ENCODE data around the gene KCNMB1. TPM values are rescaled to one million over a fixed set of nuclear protein-coding genes. Genes with fewer than 3 reads are reported as not detected.

Gene KCNMB1
- total RNA-seq, 3 donors from 2014 or later (not counting 1 experiment from before 2014, with no cell fraction given) = 0.23 to 0.48 (median 0.35) TPM

DNA sequence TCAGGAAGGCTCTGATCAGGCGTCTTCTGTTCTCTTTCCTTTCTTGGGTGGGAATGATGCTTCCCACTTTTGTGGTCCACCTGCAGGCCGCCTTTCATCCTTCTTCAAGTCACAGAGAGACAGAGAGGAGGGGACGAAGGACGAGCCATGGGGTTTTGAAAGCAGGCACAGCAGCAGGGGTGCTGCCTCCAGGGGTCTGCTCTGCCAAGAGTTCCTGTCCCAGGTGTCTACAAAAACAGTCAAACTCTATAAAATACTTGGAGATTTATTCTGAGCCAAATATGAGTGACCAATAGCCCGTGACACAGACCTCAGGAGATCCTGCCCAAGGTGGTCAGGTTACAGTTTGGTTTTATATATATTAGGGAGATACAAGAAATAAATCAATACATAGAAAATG lies 57.1 kb downstream of the KCNMB1 start:
- Histone ChIP-seq H3K9me3 (ENCODE audit: control insufficient read depth, insufficient read depth, low read length) (no peaks in the 10 kb centered on the region), H3K27me3 (ENCODE audit: control insufficient read depth, insufficient read depth, low read length) (no peaks in the 10 kb centered on the region), H3K4me1 (ENCODE audit: control insufficient read depth, insufficient read depth, low read length) (peaks cover 92% of the 10 kb centered on the region), H3K27ac (ENCODE audit: low read length) (peak overlapping the region; percentile 88), H3K4me3 (ENCODE audit: low read length) (no peak overlapping the region), H3K36me3 (ENCODE audit: control insufficient read depth, insufficient read depth, low read length) (no peaks in the 10 kb centered on the region)
- TF ChIP-seq, protein P1, sequence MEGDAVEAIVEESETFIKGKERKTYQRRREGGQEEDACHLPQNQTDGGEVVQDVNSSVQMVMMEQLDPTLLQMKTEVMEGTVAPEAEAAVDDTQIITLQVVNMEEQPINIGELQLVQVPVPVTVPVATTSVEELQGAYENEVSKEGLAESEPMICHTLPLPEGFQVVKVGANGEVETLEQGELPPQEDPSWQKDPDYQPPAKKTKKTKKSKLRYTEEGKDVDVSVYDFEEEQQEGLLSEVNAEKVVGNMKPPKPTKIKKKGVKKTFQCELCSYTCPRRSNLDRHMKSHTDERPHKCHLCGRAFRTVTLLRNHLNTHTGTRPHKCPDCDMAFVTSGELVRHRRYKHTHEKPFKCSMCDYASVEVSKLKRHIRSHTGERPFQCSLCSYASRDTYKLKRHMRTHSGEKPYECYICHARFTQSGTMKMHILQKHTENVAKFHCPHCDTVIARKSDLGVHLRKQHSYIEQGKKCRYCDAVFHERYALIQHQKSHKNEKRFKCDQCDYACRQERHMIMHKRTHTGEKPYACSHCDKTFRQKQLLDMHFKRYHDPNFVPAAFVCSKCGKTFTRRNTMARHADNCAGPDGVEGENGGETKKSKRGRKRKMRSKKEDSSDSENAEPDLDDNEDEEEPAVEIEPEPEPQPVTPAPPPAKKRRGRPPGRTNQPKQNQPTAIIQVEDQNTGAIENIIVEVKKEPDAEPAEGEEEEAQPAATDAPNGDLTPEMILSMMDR (IDR thresholded peaks at IDR 0.05) = no peak
- H3K27ac Mint-ChIP-seq = no peak overlapping the region
- DNase-seq (no peak), ATAC-seq (no peak)
- peak overlapping the region; percentile 36 for H3K4me3 Mint-ChIP-seq
- no peaks in the 10 kb centered on the region for H3K36me3 Mint-ChIP-seq
- no peaks in the 10 kb centered on the region for H3K9me3 Mint-ChIP-seq
- intact Hi-C loops (cut with micrococcal nuclease) = loop anchor here (5.0 kb wide), 1 partner anchor 1755 kb away; the partner anchor contains the start of gene PANK3
- H3K27me3 Mint-ChIP-seq (ENCODE audit: low read depth in 2 of 2) = no peaks in the 10 kb centered on the region
- H3K4me1 Mint-ChIP-seq = peaks cover 10 to 33% of the 10 kb centered on the region in 2 donors
- WGBS (ENCODE audit: insufficient coverage) = 82% methylated on average over 4 of the region's 5 CpGs

DNA sequence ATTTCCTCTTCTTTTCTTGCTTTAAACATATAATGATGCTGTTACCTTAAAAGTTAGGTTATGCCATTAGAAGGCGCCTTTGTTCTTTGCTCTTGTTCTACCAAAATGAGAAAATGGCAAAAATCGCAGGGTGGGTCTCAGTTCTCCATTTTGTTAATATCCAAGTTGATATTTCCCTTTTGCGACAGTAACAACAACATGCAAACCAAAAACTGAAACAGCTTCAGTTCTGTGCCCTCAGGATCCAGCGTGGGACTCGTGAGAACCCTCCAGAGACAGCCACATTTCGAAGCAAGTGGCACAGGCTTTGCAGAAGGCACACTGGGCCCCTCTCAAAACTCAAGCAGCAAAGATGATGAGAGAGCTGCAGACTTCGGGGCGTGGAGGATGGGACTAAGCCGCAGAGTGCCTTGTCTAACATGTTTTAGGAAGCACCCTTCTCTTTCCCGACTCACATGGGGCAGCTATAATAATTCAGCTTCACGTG lies 58.6 kb downstream of the KCNMB1 start:
- H3K36me3 ChIP-seq (ENCODE audit: control insufficient read depth, insufficient read depth, low read length) = no peaks in the 10 kb centered on the region
- 13% methylated on average over 11 of the region's 11 CpGs for WGBS (ENCODE audit: insufficient coverage)
- H3K4me1 ChIP-seq (ENCODE audit: control insufficient read depth, insufficient read depth, low read length) = peaks cover 81% of the 10 kb centered on the region
- H3K4me3 Mint-ChIP-seq = no peak overlapping the region
- no peaks in the 10 kb centered on the region for H3K36me3 Mint-ChIP-seq
- peaks cover 0 to 33% of the 10 kb centered on the region in 2 donors for H3K4me1 Mint-ChIP-seq
- peak in 1 of 3 donors; percentile 1 for ATAC-seq
- peak overlapping the region; percentile 3 for H3K4me3 ChIP-seq (ENCODE audit: low read length)
- peak overlapping the region; percentile 88 for H3K27ac ChIP-seq (ENCODE audit: low read length)
- no peaks in the 10 kb centered on the region for H3K9me3 Mint-ChIP-seq
- no peaks in the 10 kb centered on the region for H3K27me3 ChIP-seq (ENCODE audit: control insufficient read depth, insufficient read depth, low read length)
- H3K27ac Mint-ChIP-seq = no peak overlapping the region
- no peaks in the 10 kb centered on the region for H3K9me3 ChIP-seq (ENCODE audit: control insufficient read depth, insufficient read depth, low read length)
- H3K27me3 Mint-ChIP-seq (ENCODE audit: low read depth in 2 of 2) = no peaks in the 10 kb centered on the region
- no peak for DNase-seq
- intact Hi-C loops (cut with micrococcal nuclease) = loop anchor here (1.0 to 5.0 kb wide), 3 partner anchors 33 to 1753 kb away; partner anchors contain the start of genes LCP2 and PANK3
- TF ChIP-seq, protein P1 (IDR thresholded peaks at IDR 0.05) = no peak

- peak overlapping the region; percentile 88 for H3K27ac ChIP-seq (ENCODE audit: low read length)
- peaks cover 71% of the 10 kb centered on the region for H3K4me1 ChIP-seq (ENCODE audit: control insufficient read depth, insufficient read depth, low read length)
- TF ChIP-seq, protein P1 (IDR thresholded peaks at IDR 0.05) = no peak
- Mint-ChIP-seq H3K27ac (no peak overlapping the region), H3K4me3 (no peak overlapping the region), H3K9me3 (no peaks in the 10 kb centered on the region), H3K36me3 (no peaks in the 10 kb centered on the region), H3K4me1 (peaks cover 0 to 26% of the 10 kb centered on the region in 2 donors), H3K27me3 (ENCODE audit: low read depth in 2 of 2) (no peaks in the 10 kb centered on the region)
- no peak for DNase-seq
- no peaks in the 10 kb centered on the region for H3K9me3 ChIP-seq (ENCODE audit: control insufficient read depth, insufficient read depth, low read length)
- H3K27me3 ChIP-seq (ENCODE audit: control insufficient read depth, insufficient read depth, low read length) = no peaks in the 10 kb centered on the region
- H3K4me3 ChIP-seq (ENCODE audit: low read length) = no peak overlapping the region
- ATAC-seq = no peak
- 80% methylated on average over 3 of the region's 3 CpGs for WGBS (ENCODE audit: insufficient coverage)
- intact Hi-C loops (cut with micrococcal nuclease) = no loop called here
- H3K36me3 ChIP-seq (ENCODE audit: control insufficient read depth, insufficient read depth, low read length) = no peaks in the 10 kb centered on the region
These were observed 59.6 kb downstream of the KCNMB1 start for GRCh38 chr5:170329524-170329923.

DNA sequence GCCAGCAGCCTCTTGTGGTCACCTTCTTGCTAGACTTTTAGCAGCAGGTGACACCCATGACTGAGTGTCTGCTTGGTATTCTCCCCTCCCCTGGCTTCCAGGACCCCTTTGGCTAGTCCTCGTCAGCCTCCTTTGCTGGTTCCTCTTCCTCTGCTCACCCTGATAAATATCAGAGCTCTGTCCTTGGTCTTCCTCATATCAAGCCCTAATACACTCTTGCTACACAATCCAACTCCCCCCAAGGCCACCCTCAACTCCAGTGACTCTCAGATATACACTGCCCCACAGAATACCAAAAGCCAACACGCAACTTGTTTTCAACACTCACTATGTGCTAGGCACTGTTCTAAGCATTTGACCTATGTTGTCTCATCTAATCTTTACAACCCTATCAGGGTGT lies 61.3 kb downstream of the KCNMB1 start:
- TF ChIP-seq, protein P1 (IDR thresholded peaks at IDR 0.05) = no peak
- H3K27me3 ChIP-seq (ENCODE audit: control insufficient read depth, insufficient read depth, low read length) = no peaks in the 10 kb centered on the region
- H3K27ac ChIP-seq (ENCODE audit: low read length) = peak overlapping the region; percentile 8
- peaks cover 54% of the 10 kb centered on the region for H3K4me1 ChIP-seq (ENCODE audit: control insufficient read depth, insufficient read depth, low read length)
- WGBS (ENCODE audit: insufficient coverage) = 78% methylated on average over 2 of the region's 2 CpGs
- H3K4me3 Mint-ChIP-seq = no peak overlapping the region
- H3K36me3 Mint-ChIP-seq = no peaks in the 10 kb centered on the region
- no peaks in the 10 kb centered on the region for H3K36me3 ChIP-seq (ENCODE audit: control insufficient read depth, insufficient read depth, low read length)
- H3K9me3 Mint-ChIP-seq = no peaks in the 10 kb centered on the region
- H3K9me3 ChIP-seq (ENCODE audit: control insufficient read depth, insufficient read depth, low read length) = no peaks in the 10 kb centered on the region
- no peaks in the 10 kb centered on the region for H3K27me3 Mint-ChIP-seq (ENCODE audit: low read depth in 2 of 2)
- intact Hi-C loops (cut with micrococcal nuclease) = no loop called here
- peaks cover 0 to 9% of the 10 kb centered on the region in 2 donors for H3K4me1 Mint-ChIP-seq
- no peak for DNase-seq
- H3K27ac Mint-ChIP-seq = no peak overlapping the region
- ATAC-seq = peak in 1 of 3 donors; percentile 3
- no peak overlapping the region for H3K4me3 ChIP-seq (ENCODE audit: low read length)
